DND-41 (cell line): Measurements from ENCODE around the gene SMARCC1.

Source experiments
- ATAC-seq: fragments of 200-7000 bp; cut with Tn5 transposase; 3 replicates; pipeline ENCODE4 v1.9.1; 2021; ENCODE audit warnings: low read depth; ENCODE audit not compliant: insufficient read depth
- DNase-seq: peaks from one replicate; pipeline ENCODE4 v3.0.0-alpha.2; 2020
- H2AFZ ChIP-seq: 2 replicates; pipeline ENCODE4 v1.6.0; 2012; ENCODE audit warnings: low read depth, low read length
- H3K27ac ChIP-seq: 2 replicates; pipeline ENCODE4 v1.5.1; 2012; ENCODE audit warnings: low read length, inconsistent platforms
- H3K27me3 ChIP-seq: fragments of 200-600 bp; sonication (generic); 2 replicates; pipeline ENCODE4 v1.6.0; 2012; ENCODE audit warnings: low read length, mild to moderate bottlenecking, inconsistent platforms; ENCODE audit not compliant: insufficient read depth, poor library complexity
- H3K36me3 ChIP-seq: 2 replicates; pipeline ENCODE4 v1.5.1; 2012; ENCODE audit warnings: low read length, inconsistent platforms; ENCODE audit not compliant: insufficient read depth
- H3K4me1 ChIP-seq: 2 replicates; pipeline ENCODE4 v1.5.1; 2012; ENCODE audit warnings: mild to moderate bottlenecking, low read length; ENCODE audit not compliant: insufficient read depth
- H3K4me2 ChIP-seq: 2 replicates; pipeline ENCODE4 v1.6.0; 2012; ENCODE audit warnings: mild to moderate bottlenecking, moderate library complexity, low read length, inconsistent platforms; ENCODE audit not compliant: insufficient read depth
- H3K4me3 ChIP-seq, 2 experiments: fragments of 200-600 bp in 1 of 2; shearing (Covaris generic) in 1 of 2; 2 replicates each; pipeline ENCODE4 v1.5.1; 2012 to 2016; ENCODE audit warnings: inconsistent platforms in 2 of 2, low read length in 2 of 2, mild to moderate bottlenecking in 2 of 2, low read depth in 1 of 2, moderate library complexity in 1 of 2
- H3K79me2 ChIP-seq: 2 replicates; pipeline ENCODE4 v1.6.0; 2012; ENCODE audit warnings: low read length, inconsistent platforms; ENCODE audit not compliant: insufficient read depth
- H3K9ac ChIP-seq: 2 replicates; pipeline ENCODE4 v1.6.0; 2012; ENCODE audit warnings: low read depth, mild to moderate bottlenecking, inconsistent platforms, low read length, moderate library complexity
- H3K9me3 ChIP-seq: 2 replicates; pipeline ENCODE4 v1.5.1; 2012; ENCODE audit warnings: low read length, moderate library complexity, mild to moderate bottlenecking, inconsistent platforms; ENCODE audit not compliant: insufficient read depth, severe bottlenecking
- H4K20me1 ChIP-seq: 2 replicates; pipeline ENCODE4 v1.6.0; 2012; ENCODE audit warnings: low read length; ENCODE audit not compliant: insufficient read depth
- EZH2 ChIP-seq: IDR thresholded peaks from 3 replicates; pipeline ENCODE4 v1.6.1; 2012; ENCODE audit warnings: borderline replicate concordance, low read depth, mild to moderate bottlenecking, moderate library complexity, low read length, inconsistent platforms; ENCODE audit not compliant: severe bottlenecking
- TF ChIP-seq, protein P1 (sequence below): IDR thresholded peaks from 2 replicates; pipeline ENCODE4 v1.5.1; 2012; ENCODE audit warnings: borderline replicate concordance, low read length, moderate library complexity, mild to moderate bottlenecking; ENCODE audit not compliant: poor library complexity, severe bottlenecking; ENCODE audit errors: extremely low read depth

The SMARCC1 gene

DNA sequence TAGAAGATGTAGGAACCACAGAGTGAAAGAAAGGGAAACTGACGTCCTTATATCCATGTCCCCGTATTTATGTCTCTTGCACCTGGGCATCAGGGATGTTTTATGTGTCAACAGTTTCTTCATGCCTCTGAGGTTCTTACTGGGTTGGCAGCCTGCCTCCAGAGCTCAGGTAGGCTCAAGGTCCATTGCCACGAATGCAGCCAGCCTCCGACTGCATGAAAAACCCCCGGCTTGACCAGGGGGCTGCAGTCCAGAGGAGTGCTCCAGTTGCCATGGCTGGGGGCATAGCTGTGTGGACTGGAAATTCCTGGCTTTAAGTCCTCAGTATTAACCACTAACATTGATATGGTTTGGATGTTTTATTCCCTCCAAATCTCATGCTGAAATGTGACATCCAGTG is 200.3 kb downstream of the SMARCC1 start:
- Histone ChIP-seq H3K27ac (no peak overlapping the region), H3K27me3 (no peaks in the 10 kb centered on the region), H3K4me3 (no peak overlapping the region), H2AFZ (no peak overlapping the region), H3K4me2 (no peak overlapping the region), H3K4me1 (no peaks in the 10 kb centered on the region), H3K79me2 (no peaks in the 10 kb centered on the region), H3K36me3 (peaks cover 16% of the 10 kb centered on the region), H3K9me3 (no peaks in the 10 kb centered on the region), H4K20me1 (0 out of 2 replicates have a peak, but pooled peaks cover 10% of the 10 kb centered on the region), H3K9ac (no peak overlapping the region)
- ATAC-seq (no peak), DNase-seq (no peak)
- TF ChIP-seq, protein P1, sequence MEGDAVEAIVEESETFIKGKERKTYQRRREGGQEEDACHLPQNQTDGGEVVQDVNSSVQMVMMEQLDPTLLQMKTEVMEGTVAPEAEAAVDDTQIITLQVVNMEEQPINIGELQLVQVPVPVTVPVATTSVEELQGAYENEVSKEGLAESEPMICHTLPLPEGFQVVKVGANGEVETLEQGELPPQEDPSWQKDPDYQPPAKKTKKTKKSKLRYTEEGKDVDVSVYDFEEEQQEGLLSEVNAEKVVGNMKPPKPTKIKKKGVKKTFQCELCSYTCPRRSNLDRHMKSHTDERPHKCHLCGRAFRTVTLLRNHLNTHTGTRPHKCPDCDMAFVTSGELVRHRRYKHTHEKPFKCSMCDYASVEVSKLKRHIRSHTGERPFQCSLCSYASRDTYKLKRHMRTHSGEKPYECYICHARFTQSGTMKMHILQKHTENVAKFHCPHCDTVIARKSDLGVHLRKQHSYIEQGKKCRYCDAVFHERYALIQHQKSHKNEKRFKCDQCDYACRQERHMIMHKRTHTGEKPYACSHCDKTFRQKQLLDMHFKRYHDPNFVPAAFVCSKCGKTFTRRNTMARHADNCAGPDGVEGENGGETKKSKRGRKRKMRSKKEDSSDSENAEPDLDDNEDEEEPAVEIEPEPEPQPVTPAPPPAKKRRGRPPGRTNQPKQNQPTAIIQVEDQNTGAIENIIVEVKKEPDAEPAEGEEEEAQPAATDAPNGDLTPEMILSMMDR, result no peak
- no peak for TF ChIP-seq EZH2

DNA sequence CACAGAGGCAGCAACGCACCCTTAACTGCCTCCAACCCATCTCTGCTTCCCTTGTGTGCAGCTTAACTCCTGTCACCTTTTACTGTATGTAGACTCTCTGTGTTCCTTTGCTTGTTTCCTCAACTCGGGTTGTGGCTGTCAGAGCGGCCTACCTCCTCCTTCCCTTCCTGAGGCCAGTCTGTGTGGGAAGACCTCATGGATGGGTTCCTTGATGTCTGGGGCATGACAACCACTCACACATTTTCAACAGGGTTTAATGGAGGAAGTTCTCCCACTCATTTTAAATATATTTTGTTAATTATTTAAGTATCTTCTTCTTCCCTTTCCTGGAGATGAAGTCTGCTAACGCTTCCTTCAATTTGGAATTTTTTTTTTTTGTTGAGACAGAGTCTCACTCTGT is 201.2 kb downstream of the SMARCC1 start:
- no peak for DNase-seq
- Histone ChIP-seq H3K4me1 (no peaks in the 10 kb centered on the region), H3K79me2 (no peaks in the 10 kb centered on the region), H3K4me2 (no peak overlapping the region), H4K20me1 (0 out of 2 replicates have a peak, but pooled peaks cover 10% of the 10 kb centered on the region), H3K27me3 (no peaks in the 10 kb centered on the region), H3K9me3 (no peaks in the 10 kb centered on the region), H3K36me3 (peaks cover 6% of the 10 kb centered on the region; the same call in 1 of the 2 replicates), H3K4me3 (no peak overlapping the region), H2AFZ (no peak overlapping the region), H3K9ac (no peak overlapping the region), H3K27ac (no peak overlapping the region)
- peak; percentile 24; the same call in 1 of the 3 replicates for ATAC-seq
- TF ChIP-seq, protein P1, result no peak
- TF ChIP-seq EZH2, result no peak

DNA sequence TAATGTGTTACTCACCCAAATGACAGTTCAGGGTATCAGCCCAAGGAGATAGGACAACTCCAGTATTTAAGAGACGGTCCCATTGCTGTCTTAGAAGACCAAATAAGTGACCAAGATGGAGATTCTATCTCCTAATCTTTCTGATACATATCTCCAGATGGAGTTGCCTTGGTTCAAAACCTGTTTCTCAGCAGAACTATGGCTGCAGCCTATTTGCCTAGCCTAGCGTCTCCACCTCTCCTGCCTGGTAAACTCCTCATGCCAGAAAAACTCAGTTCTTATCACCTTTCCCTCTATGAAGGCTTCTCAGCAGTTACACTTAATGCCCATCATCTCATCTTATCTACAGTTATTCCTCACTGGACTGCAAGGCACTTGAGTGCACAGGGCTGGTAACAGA is 201.8 kb downstream of the SMARCC1 start:
- Histone ChIP-seq H3K9me3 (no peaks in the 10 kb centered on the region), H3K79me2 (no peaks in the 10 kb centered on the region), H2AFZ (no peak overlapping the region), H3K4me3 (no peak overlapping the region), H3K4me2 (no peak overlapping the region), H3K9ac (no peak overlapping the region), H3K4me1 (no peaks in the 10 kb centered on the region), H3K27me3 (no peaks in the 10 kb centered on the region), H3K27ac (no peak overlapping the region), H4K20me1 (0 out of 2 replicates have a peak, but pooled peaks cover 10% of the 10 kb centered on the region), H3K36me3 (0 out of 2 replicates have a peak, but pooled peaks cover under 1% of the 10 kb centered on the region)
- ATAC-seq (peak; percentile 8; the same call in 1 of the 3 replicates), DNase-seq (no peak)
- no peak for TF ChIP-seq EZH2
- TF ChIP-seq, protein P1, result no peak
